Gastrocnemius medialis (tissue), 4 donors: ENCODE data around the gene PIP5KL1. TPM values are rescaled to one million over a fixed set of nuclear protein-coding genes. Genes with fewer than 3 reads are reported as not detected.

Source experiments
- ATAC-seq, 2 donors: fragments of 150-250 bp; one replicate each; pipeline ENCODE4 v1.9.1; 2016
- DNase-seq, 2 donors: peaks; one replicate each; pipeline ENCODE4 v3.0.0-alpha.2; 2019
- H3K27ac ChIP-seq, 4 donors: fragments of 200-600 bp; sonication (generic); 1 replicate in 1 of 4; 2 replicates in 3 of 4; pipeline ENCODE4 v1.5.1; 2016 to 2018; ENCODE audit warnings: mild to moderate bottlenecking in 2 of 4, moderate library complexity in 1 of 4
- H3K27me3 ChIP-seq, 3 donors: fragments of 200-600 bp; sonication (generic) in 2 of 3; 1 replicate in 1 of 3; 2 replicates in 2 of 3; pipeline versions ENCODE4 v1.5.1 to v1.6.0; 2016 to 2019; ENCODE audit warnings: mild to moderate bottlenecking in 1 of 3, moderate library complexity in 1 of 3
- H3K36me3 ChIP-seq, 2 donors: fragments of 200-600 bp; sonication (generic) in 1 of 2; one replicate each; pipeline ENCODE4 v1.5.1; 2017 to 2018
- H3K4me1 ChIP-seq, 2 donors: fragments of 200-600 bp; sonication (generic) in 1 of 2; one replicate each; pipeline ENCODE4 v1.5.1; 2016 to 2017; ENCODE audit warnings: mild to moderate bottlenecking in 2 of 2
- H3K4me3 ChIP-seq, 4 donors: fragments of 200-600 bp; sonication (generic) in 3 of 4; 1 replicate in 1 of 4; 2 replicates in 3 of 4; pipeline ENCODE4 v1.5.1; 2016 to 2019; ENCODE audit warnings: mild to moderate bottlenecking in 2 of 4
- H3K9me3 ChIP-seq, 3 donors: fragments of 200-600 bp; sonication (generic) in 2 of 3; 1 replicate in 1 of 3; 2 replicates in 2 of 3; pipeline ENCODE4 v1.5.1; 2016 to 2019
- CTCF ChIP-seq, 5 experiments: fragments of 450-650 bp in 3 of 5; fragments of 200-600 bp in 2 of 5; sonication (generic) in 2 of 5; IDR thresholded peaks in 4 of 5; conservative IDR thresholded peaks in 1 of 5; 1 replicate in 4 of 5; 2 replicates in 1 of 5; pipeline ENCODE4 v1.5.1; 2016 to 2019; ENCODE audit warnings: antibody characterized with exemption in 5 of 5, mild to moderate bottlenecking in 3 of 5, moderate library complexity in 3 of 5
- POLR2A ChIP-seq, 2 donors: fragments of 450-650 bp; IDR thresholded peaks; one replicate each; pipeline ENCODE4 v1.6.1; 2017; ENCODE audit warnings: antibody characterized with exemption in 2 of 2, mild to moderate bottlenecking in 2 of 2, moderate library complexity in 2 of 2
- in situ Hi-C, 4 donors: fragments of 200-750 bp; cut with MboI; loops; one replicate each; pipeline versions ENCODE4 v1.15.0 to v1.8.0; 2017; ENCODE audit warnings: low sequenced_read_pairs in 4 of 4
- intact Hi-C: fragments of 100-400 bp; cut with DNase I; formaldehyde crosslinking; loops from one replicate; pipeline ENCODE4 v1.15.1; 2023; ENCODE audit warnings: low total_unique reads
- total RNA-seq, 4 donors: library from RNA; depleted of rRNA; stranded (reverse); fragments of >200 nt; gene quantifications; one replicate each; pipeline versions ENCODE4 v1.1.0 to v1.2.3, GENCODE V29; 2016

Gene PIP5KL1
- total RNA-seq, result 1 to 10 TPM in 1 of 4 donors, not detected in 3; 4.2 TPM

- H3K27me3 ChIP-seq, result peaks cover 29 to 51% (median 41%) of the 10 kb centered on the region in 3 donors
- no peaks in the 10 kb centered on the region for H3K36me3 ChIP-seq
- TF ChIP-seq CTCF (IDR thresholded peaks at IDR 0.05 in 4 of 5, conservative IDR thresholded peaks at IDR 0.05 in 1 of 5), result no peak
- TF ChIP-seq POLR2A (IDR thresholded peaks at IDR 0.05), result no peak
- H3K4me1 ChIP-seq, result peaks cover 12 to 18% of the 10 kb centered on the region in 2 donors
- peak; percentile 72 to 77 for ATAC-seq
- no peak within 1 kb of the TSS for H3K27ac ChIP-seq
- peak; percentile 53 to 58 for DNase-seq
- no peaks in the 10 kb centered on the region for H3K9me3 ChIP-seq
- intact Hi-C loops, result no loop called here
- H3K4me3 ChIP-seq, result peak within 1 kb of the TSS; percentile 44 to 62 (median 56)
- in situ Hi-C loops, result loop anchor here in 1 of 4 donors (10.0 kb wide), 1 partner anchor 104 kb away; no protein-coding TSS in a partner anchor
Observed at GRCh38 chr9:127930231-127931091, at the start of gene PIP5KL1. TSS of gene PIP5KL1 (minus strand) at chr9:127930777. CDS start at chr9:127930752, 25 bp downstream.

GRCh38 chr9:127980060-127980705, 49.6 kb upstream of the PIP5KL1 start:
- H3K27ac ChIP-seq, result peak overlapping the region; percentile 71 to 95 (median 88)
- ATAC-seq (peak; percentile 48 to 54), DNase-seq (no peak)
- peak overlapping the region; percentile 67 to 97 (median 78) for H3K4me3 ChIP-seq
- intact Hi-C loops (loop anchor here (5.0 kb wide), 1 partner anchor 117 kb away; no protein-coding TSS in a partner anchor), in situ Hi-C loops (no loop called here)
- H3K9me3 ChIP-seq, result no peaks in the 10 kb centered on the region
- TF ChIP-seq POLR2A (IDR thresholded peaks at IDR 0.05) (no peak), CTCF (IDR thresholded peaks at IDR 0.05 in 4 of 5, conservative IDR thresholded peaks at IDR 0.05 in 1 of 5) (no peak)
- H3K27me3 ChIP-seq, result no peaks in the 10 kb centered on the region
- H3K4me1 ChIP-seq, result peaks cover 52 to 58% of the 10 kb centered on the region in 2 donors
- no peaks in the 10 kb centered on the region for H3K36me3 ChIP-seq

GRCh38 chr9:127979333-127980059, 48.9 kb upstream of the PIP5KL1 start:
- H3K4me1 ChIP-seq, result peaks cover 56 to 65% of the 10 kb centered on the region in 2 donors
- peak overlapping the region; percentile 71 to 95 (median 88) for H3K27ac ChIP-seq
- TF ChIP-seq CTCF (IDR thresholded peaks at IDR 0.05 in 4 of 5, conservative IDR thresholded peaks at IDR 0.05 in 1 of 5) (no peak), POLR2A (IDR thresholded peaks at IDR 0.05) (no peak)
- in situ Hi-C loops (no loop called here), intact Hi-C loops (loop anchor here (5.0 kb wide), 1 partner anchor 118 kb away; no protein-coding TSS in a partner anchor)
- no peak for ATAC-seq
- no peak for DNase-seq
- peak overlapping the region; percentile 67 to 97 (median 78) for H3K4me3 ChIP-seq
- H3K9me3 ChIP-seq, result no peaks in the 10 kb centered on the region
- no peaks in the 10 kb centered on the region for H3K36me3 ChIP-seq
- no peaks in the 10 kb centered on the region for H3K27me3 ChIP-seq

- Histone ChIP-seq H3K27ac (peak overlapping the region; percentile 71 to 95 (median 88)), H3K4me3 (peak overlapping the region; percentile 67 to 97 (median 78)), H3K9me3 (no peaks in the 10 kb centered on the region), H3K4me1 (peaks cover 61 to 70% of the 10 kb centered on the region in 2 donors), H3K36me3 (no peaks in the 10 kb centered on the region), H3K27me3 (no peaks in the 10 kb centered on the region)
- DNase-seq (no peak), ATAC-seq (no peak)
- TF ChIP-seq CTCF (IDR thresholded peaks at IDR 0.05 in 4 of 5, conservative IDR thresholded peaks at IDR 0.05 in 1 of 5) (no peak), POLR2A (IDR thresholded peaks at IDR 0.05) (no peak)
- intact Hi-C loops, result no loop called here
- in situ Hi-C loops, result no loop called here
Observed at GRCh38 chr9:127979015-127979332, 48.4 kb upstream of the PIP5KL1 start.
